ENCODE results near the gene SFXN4. TPM values are rescaled to one million over a fixed set of nuclear protein-coding genes. Genes with fewer than 3 reads are reported as not detected.
A peak's percentile ranks its signal among the peaks of the same experiment; 100 is the strongest.

Gene SFXN4
- total and polyA plus RNA-seq, 2 of the 13 experiments (the other 11 are each of a cell fraction or from before 2014, with no cell fraction given), result 47.7 to 64.9 TPM

DNA sequence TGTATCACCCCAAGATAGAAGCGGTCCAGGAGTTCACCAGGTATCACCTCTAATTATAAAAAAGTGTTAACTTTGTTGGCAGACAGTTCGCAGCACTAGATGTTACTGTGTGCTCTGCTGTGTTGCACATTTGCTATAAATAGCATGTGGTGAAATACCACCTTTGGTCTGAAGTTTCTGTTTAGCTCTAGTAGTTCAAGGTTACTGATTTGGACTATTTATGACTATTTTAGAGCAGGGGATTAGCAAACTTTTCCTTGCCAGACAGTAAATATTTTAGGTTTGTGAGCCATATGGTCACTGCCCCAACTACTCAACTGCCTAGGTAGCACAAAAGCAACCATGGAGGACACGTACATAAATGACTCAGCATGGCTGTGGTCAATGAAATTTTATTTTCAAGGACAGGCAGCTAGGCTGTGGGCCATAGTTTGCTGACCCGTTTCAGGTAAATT is 45.1 kb downstream of the SFXN4 start (continued):
- TF ChIP-seq ZNF770 (CRISPR knock-in tag; IDR thresholded peaks at IDR 0.05) (peak; percentile 68), ATRX (CRISPR knock-in tag; IDR thresholded peaks at IDR 0.05; ENCODE audit: borderline replicate concordance) (no peak), HMGXB4 (CRISPR knock-in tag; IDR thresholded peaks at IDR 0.05; ENCODE audit: borderline replicate concordance in 1 of 2, low read depth in 1 of 2) (peak in 1 of 2 experiments; percentile 23; a peak in 1 of 4 replicates), CREM (IDR thresholded peaks at IDR 0.05) (peak; percentile 88), CREM (CRISPR knock-in tag; IDR thresholded peaks at IDR 0.05) (no peak), POGZ (CRISPR knock-in tag; IDR thresholded peaks at IDR 0.05) (no peak), MBD4 (IDR thresholded peaks at IDR 0.05; ENCODE audit: borderline replicate concordance, low read length) (no peak), KLF12 (CRISPR knock-in tag; IDR thresholded peaks at IDR 0.05; ENCODE audit: borderline replicate concordance) (peak; percentile 69), SP140L (CRISPR knock-in tag; IDR thresholded peaks at IDR 0.05; ENCODE audit: borderline replicate concordance) (no peak), YEATS2 (CRISPR knock-in tag; IDR thresholded peaks at IDR 0.05; ENCODE audit: borderline replicate concordance) (peak; percentile 60; the same call in 1 of the 2 replicates), ELF4 (CRISPR knock-in tag; IDR thresholded peaks at IDR 0.05; ENCODE audit: borderline replicate concordance) (no peak), ZNF577 (CRISPR knock-in tag; IDR thresholded peaks at IDR 0.05; ENCODE audit: borderline replicate concordance, low read depth) (no peak), ZNF563 (CRISPR knock-in tag; IDR thresholded peaks at IDR 0.05) (no peak), ZBTB2 (CRISPR knock-in tag; IDR thresholded peaks at IDR 0.05; ENCODE audit: low read depth) (no peak), SSRP1 (CRISPR knock-in tag; IDR thresholded peaks at IDR 0.05) (no peak), ZNF720 (CRISPR knock-in tag; IDR thresholded peaks at IDR 0.05) (no peak), CEBPB (IDR thresholded peaks at IDR 0.05; ENCODE audit: borderline replicate concordance, low read depth, low read length) (peak; percentile 92)
- TF ChIP-seq, protein P1, sequence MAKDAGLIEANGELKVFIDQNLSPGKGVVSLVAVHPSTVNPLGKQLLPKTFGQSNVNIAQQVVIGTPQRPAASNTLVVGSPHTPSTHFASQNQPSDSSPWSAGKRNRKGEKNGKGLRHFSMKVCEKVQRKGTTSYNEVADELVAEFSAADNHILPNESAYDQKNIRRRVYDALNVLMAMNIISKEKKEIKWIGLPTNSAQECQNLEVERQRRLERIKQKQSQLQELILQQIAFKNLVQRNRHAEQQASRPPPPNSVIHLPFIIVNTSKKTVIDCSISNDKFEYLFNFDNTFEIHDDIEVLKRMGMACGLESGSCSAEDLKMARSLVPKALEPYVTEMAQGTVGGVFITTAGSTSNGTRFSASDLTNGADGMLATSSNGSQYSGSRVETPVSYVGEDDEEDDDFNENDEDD (CRISPR knock-in tag; IDR thresholded peaks at IDR 0.05; ENCODE audit: borderline replicate concordance), result no peak
- TF ChIP-seq, protein P2, sequence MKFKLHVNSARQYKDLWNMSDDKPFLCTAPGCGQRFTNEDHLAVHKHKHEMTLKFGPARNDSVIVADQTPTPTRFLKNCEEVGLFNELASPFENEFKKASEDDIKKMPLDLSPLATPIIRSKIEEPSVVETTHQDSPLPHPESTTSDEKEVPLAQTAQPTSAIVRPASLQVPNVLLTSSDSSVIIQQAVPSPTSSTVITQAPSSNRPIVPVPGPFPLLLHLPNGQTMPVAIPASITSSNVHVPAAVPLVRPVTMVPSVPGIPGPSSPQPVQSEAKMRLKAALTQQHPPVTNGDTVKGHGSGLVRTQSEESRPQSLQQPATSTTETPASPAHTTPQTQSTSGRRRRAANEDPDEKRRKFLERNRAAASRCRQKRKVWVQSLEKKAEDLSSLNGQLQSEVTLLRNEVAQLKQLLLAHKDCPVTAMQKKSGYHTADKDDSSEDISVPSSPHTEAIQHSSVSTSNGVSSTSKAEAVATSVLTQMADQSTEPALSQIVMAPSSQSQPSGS (CRISPR knock-in tag; IDR thresholded peaks at IDR 0.05), result peak; percentile 84
- TF ChIP-seq, protein P3, sequence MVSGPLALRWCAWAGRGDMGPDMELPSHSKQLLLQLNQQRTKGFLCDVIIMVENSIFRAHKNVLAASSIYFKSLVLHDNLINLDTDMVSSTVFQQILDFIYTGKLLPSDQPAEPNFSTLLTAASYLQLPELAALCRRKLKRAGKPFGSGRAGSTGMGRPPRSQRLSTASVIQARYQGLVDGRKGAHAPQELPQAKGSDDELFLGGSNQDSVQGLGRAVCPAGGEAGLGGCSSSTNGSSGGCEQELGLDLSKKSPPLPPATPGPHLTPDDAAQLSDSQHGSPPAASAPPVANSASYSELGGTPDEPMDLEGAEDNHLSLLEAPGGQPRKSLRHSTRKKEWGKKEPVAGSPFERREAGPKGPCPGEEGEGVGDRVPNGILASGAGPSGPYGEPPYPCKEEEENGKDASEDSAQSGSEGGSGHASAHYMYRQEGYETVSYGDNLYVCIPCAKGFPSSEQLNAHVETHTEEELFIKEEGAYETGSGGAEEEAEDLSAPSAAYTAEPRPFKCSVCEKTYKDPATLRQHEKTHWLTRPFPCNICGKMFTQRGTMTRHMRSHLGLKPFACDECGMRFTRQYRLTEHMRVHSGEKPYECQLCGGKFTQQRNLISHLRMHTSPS (CRISPR knock-in tag; IDR thresholded peaks at IDR 0.05; ENCODE audit: low read depth), result no peak
